OCI-LY7 (cell line): ENCODE results near the gene LRP1-AS.

Experiments
- CTCF ChIP-seq: fragments of 200-600 bp; sonication (generic); conservative IDR thresholded peaks from 2 replicates; pipeline ENCODE4 v1.5.1; 2014; ENCODE audit warnings: mild to moderate bottlenecking, antibody characterized with exemption, low read length, moderate library complexity, mixed read lengths
- EZH2phosphoT487 ChIP-seq: fragments of 200-600 bp; sonication (generic); IDR thresholded peaks from 2 replicates; pipeline ENCODE4 v1.6.1; 2018; ENCODE audit warnings: low read depth, borderline replicate concordance, mild to moderate bottlenecking, mixed run types, antibody characterized with exemption, low read length, moderate library complexity, mixed read lengths

- TF ChIP-seq CTCF, result no peak
- no peak for TF ChIP-seq EZH2phosphoT487
Measured at GRCh38 chr12:57096099-57096572, 51.3 kb downstream of the LRP1-AS start.
